ENCODE data around the gene NAA60.

GRCh38 chr16:3509470-3509928, 66.0 kb downstream of the NAA60 start:
- TF ChIP-seq CTCF (optimal IDR thresholded peaks at IDR 0.05 in 1 of 3, IDR thresholded peaks at IDR 0.05 in 1 of 3, conservative IDR thresholded peaks at IDR 0.05 in 1 of 3; ENCODE audit: extremely low read depth in 1 of 3, insufficient read depth in 2 of 3, low read length in 3 of 3) = no peak
- no peak for TF ChIP-seq EZH2 (IDR thresholded peaks at IDR 0.05; ENCODE audit: low read length)
